GM23338 (cell line): Measurements from ENCODE around the gene DACH1. TPM values are rescaled to one million over a fixed set of nuclear protein-coding genes. Genes with fewer than 3 reads are reported as not detected.

Source experiments
- ATAC-seq: fragments of 200-7000 bp; cut with Tn5 transposase; 3 replicates; pipeline ENCODE4 v1.9.1; 2020
- DNase-seq: peaks from one replicate; pipeline ENCODE4 v3.0.0-alpha.2; 2015; ENCODE audit warnings: low spot score
- H2AFZ ChIP-seq: fragments of 200-600 bp; sonication (generic); 2 replicates; pipeline ENCODE4 v1.8.0; 2016; ENCODE audit warnings: antibody characterized with exemption, mild to moderate bottlenecking, moderate library complexity
- H3F3A ChIP-seq: fragments of 200-600 bp; sonication (generic); replicated peaks from 2 replicates; pipeline ENCODE4 v1.8.0; 2017; ENCODE audit warnings: antibody characterized with exemption, mixed run types, low read depth
- H3K27ac ChIP-seq: fragments of 200-600 bp; sonication (generic); 2 replicates; pipeline ENCODE4 v1.6.1; 2016; ENCODE audit warnings: low read depth
- H3K27me3 ChIP-seq: fragments of 200-600 bp; sonication (generic); 2 replicates; pipeline ENCODE4 v1.8.0; 2016; ENCODE audit warnings: mild to moderate bottlenecking, mixed run types, moderate library complexity; ENCODE audit not compliant: insufficient read depth
- H3K36me3 ChIP-seq: fragments of 200-600 bp; sonication (generic); 2 replicates; pipeline ENCODE4 v1.8.0; 2016; ENCODE audit warnings: mild to moderate bottlenecking; ENCODE audit not compliant: insufficient read depth
- H3K4me1 ChIP-seq: fragments of 200-600 bp; sonication (generic); 2 replicates; pipeline ENCODE4 v1.8.0; 2016; ENCODE audit warnings: mild to moderate bottlenecking, moderate library complexity; ENCODE audit not compliant: insufficient read depth
- H3K4me2 ChIP-seq: fragments of 200-600 bp; sonication (generic); 2 replicates; pipeline ENCODE4 v1.7.1; 2017; ENCODE audit warnings: mixed run types
- H3K4me3 ChIP-seq: fragments of 200-600 bp; sonication (generic); 2 replicates; pipeline ENCODE4 v1.6.1; 2016; ENCODE audit warnings: mixed run types
- H3K79me2 ChIP-seq: fragments of 200-600 bp; sonication (generic); replicated peaks from 2 replicates; pipeline ENCODE4 v1.8.0; 2017; ENCODE audit warnings: mild to moderate bottlenecking; ENCODE audit not compliant: insufficient read depth
- H3K9me2 ChIP-seq: fragments of 200-600 bp; sonication (generic); 2 replicates; pipeline ENCODE4 v1.8.0; 2017; ENCODE audit not compliant: insufficient read depth
- H4K20me1 ChIP-seq: fragments of 200-600 bp; sonication (generic); replicated peaks from 2 replicates; pipeline ENCODE4 v1.8.0; 2017; ENCODE audit warnings: mild to moderate bottlenecking; ENCODE audit not compliant: insufficient read depth
- H3K27ac Mint-ChIP-seq: 2 replicates; pipeline ENCODE4 v1.8.0; 2020; ENCODE audit warnings: inconsistent platforms, mild to moderate bottlenecking, moderate library complexity, mixed read lengths
- H3K27me3 Mint-ChIP-seq: 3 replicates; pipeline ENCODE4 v1.8.0; 2022; ENCODE audit warnings: low read depth, mild to moderate bottlenecking, moderate library complexity, mixed read lengths, inconsistent platforms; ENCODE audit not compliant: insufficient read depth, poor library complexity
- H3K36me3 Mint-ChIP-seq: 3 replicates; pipeline ENCODE4 v1.8.0; 2021; ENCODE audit warnings: low read depth, mild to moderate bottlenecking, inconsistent platforms, moderate library complexity, mixed read lengths
- H3K4me1 Mint-ChIP-seq: 3 replicates; pipeline ENCODE4 v1.8.0; 2020; ENCODE audit warnings: mild to moderate bottlenecking, inconsistent platforms, mixed read lengths
- H3K4me3 Mint-ChIP-seq: 3 replicates; pipeline ENCODE4 v1.8.0; 2021; ENCODE audit warnings: moderate library complexity, mild to moderate bottlenecking, inconsistent platforms, mixed read lengths
- H3K9me3 Mint-ChIP-seq: 3 replicates; pipeline ENCODE4 v1.8.0; 2020; ENCODE audit warnings: moderate library complexity, mild to moderate bottlenecking, inconsistent platforms, mixed read lengths
- CREB1 ChIP-seq: fragments of 250-450 bp; sonication (Bioruptor Pico); IDR thresholded peaks from 2 replicates; pipeline ENCODE4 v1.5.0; 2020; ENCODE audit warnings: low read depth, mild to moderate bottlenecking, moderate library complexity
- CTCF ChIP-seq, 2 experiments: fragments of 200-600 bp in 1 of 2; sonication (generic) in 1 of 2; conservative IDR thresholded peaks; 2 replicates each; pipeline versions ENCODE4 v1.5.1 to v1.6.1; 2016 to 2017; ENCODE audit warnings: antibody characterized with exemption in 2 of 2, low read depth in 2 of 2, mild to moderate bottlenecking in 2 of 2, moderate library complexity in 1 of 2
- ETS1 ChIP-seq: IDR thresholded peaks from 2 replicates; pipeline ENCODE4 v1.6.1; 2016; ENCODE audit warnings: antibody characterized with exemption
- EZH2 ChIP-seq: fragments of 200-600 bp; sonication (generic); IDR thresholded peaks from one replicate; pipeline ENCODE4 v1.8.0; 2017; ENCODE audit warnings: antibody characterized with exemption, mild to moderate bottlenecking, low read depth; ENCODE audit not compliant: unreplicated experiment
- EZH2phosphoT487 ChIP-seq: fragments of 200-600 bp; sonication (generic); IDR thresholded peaks from one replicate; pipeline ENCODE4 v1.8.1; 2018; ENCODE audit warnings: antibody characterized with exemption; ENCODE audit not compliant: unreplicated experiment
- NANOG ChIP-seq: IDR thresholded peaks from 2 replicates; pipeline ENCODE4 v1.6.1; 2016; ENCODE audit warnings: antibody characterized with exemption, borderline replicate concordance
- POLR2AphosphoS5 ChIP-seq: IDR thresholded peaks from 2 replicates; pipeline ENCODE4 v1.6.1; 2016; ENCODE audit warnings: antibody characterized with exemption, low read depth
- STAT1 ChIP-seq: IDR thresholded peaks from one replicate; pipeline ENCODE4 v1.6.1; 2016; ENCODE audit warnings: antibody characterized with exemption; ENCODE audit not compliant: unreplicated experiment
- ZNF114 ChIP-seq: fragments of 250-450 bp; sonication (Bioruptor Pico); IDR thresholded peaks from 2 replicates; pipeline ENCODE4 v1.5.0; 2020; ENCODE audit warnings: mild to moderate bottlenecking, moderate library complexity
- ZNF462 ChIP-seq: fragments of 250-450 bp; sonication (Bioruptor Pico); IDR thresholded peaks from 2 replicates; pipeline ENCODE4 v1.5.0; 2020; ENCODE audit warnings: mild to moderate bottlenecking, moderate library complexity
- polyA plus RNA-seq: library from polyadenylated mRNA; unstranded; fragments of >200 nt; fragmentation: Nextera tagmentation; extraction: Ambion mirVana; gene quantifications from 2 replicates; pipeline ENCODE4 v1.2.1, GENCODE V29; 2016
- total RNA-seq: library from RNA; depleted of rRNA; stranded (reverse); fragments of >200 nt; shearing (Covaris generic); gene quantifications from 2 replicates; pipeline ENCODE4 v1.2.3, GENCODE V29; 2014

Gene DACH1
- total and polyA plus RNA-seq, 2 experiments from 2014 or later: 0.45 to 0.57 TPM

- Histone ChIP-seq H3K9me2 (no peaks in the 10 kb centered on the region), H3K4me2 (no peak overlapping the region), H3K27me3 (no peaks in the 10 kb centered on the region), H3K79me2 (no peaks in the 10 kb centered on the region), H3K4me3 (no peak overlapping the region), H3K4me1 (no peaks in the 10 kb centered on the region), H3K27ac (no peak overlapping the region), H3K36me3 (no peaks in the 10 kb centered on the region), H3F3A (no peaks in the 10 kb centered on the region), H2AFZ (no peak overlapping the region), H4K20me1 (no peaks in the 10 kb centered on the region)
- Mint-ChIP-seq H3K27me3 (no peaks in the 10 kb centered on the region), H3K4me1 (no peaks in the 10 kb centered on the region), H3K27ac (no peak overlapping the region), H3K36me3 (no peaks in the 10 kb centered on the region), H3K9me3 (no peaks in the 10 kb centered on the region), H3K4me3 (no peak overlapping the region)
- DNase-seq (no peak), ATAC-seq (no peak)
- no peak for TF ChIP-seq CTCF (conservative IDR thresholded peaks at IDR 0.05; ENCODE audit: low read depth in 2 of 2)
- no peak for TF ChIP-seq ZNF462 (CRISPR knock-in tag)
- TF ChIP-seq CREB1 (CRISPR knock-in tag): no peak
- no peak for TF ChIP-seq ETS1
- no peak for TF ChIP-seq STAT1
- TF ChIP-seq NANOG: no peak
- TF ChIP-seq ZNF114 (CRISPR knock-in tag): no peak
- no peak for TF ChIP-seq EZH2phosphoT487
- no peak for TF ChIP-seq POLR2AphosphoS5
- TF ChIP-seq EZH2: no peak
Observed at GRCh38 chr13:71814806-71815360, 52.1 kb downstream of the DACH1 start.
